Measurements from ENCODE around the gene H19.
A peak's percentile ranks its signal among the peaks of the same experiment; 100 is the strongest.

The H19 gene

GRCh38 chr11:1992111-1992510, 5.5 kb downstream of the H19 start:
- H3K4me1 Mint-ChIP-seq: no peaks in the 10 kb centered on the region
- no peak for ATAC-seq
- no peak overlapping the region for H3K27ac Mint-ChIP-seq
- H3K4me3 Mint-ChIP-seq: no peak overlapping the region
- H3K36me3 Mint-ChIP-seq: no peaks in the 10 kb centered on the region
- no peaks in the 10 kb centered on the region for H3K27me3 Mint-ChIP-seq
- no peaks in the 10 kb centered on the region for H3K9me3 Mint-ChIP-seq

- H3K27me3 Mint-ChIP-seq: no peaks in the 10 kb centered on the region
- no peak overlapping the region for H3K27ac Mint-ChIP-seq
- no peaks in the 10 kb centered on the region for H3K9me3 Mint-ChIP-seq
- H3K4me1 Mint-ChIP-seq: no peaks in the 10 kb centered on the region
- no peaks in the 10 kb centered on the region for H3K36me3 Mint-ChIP-seq
- ATAC-seq: no peak
- H3K4me3 Mint-ChIP-seq: no peak overlapping the region
Measured at GRCh38 chr11:1990872-1991578, 6.6 kb downstream of the H19 start.

- Mint-ChIP-seq H3K27me3 (no peaks in the 10 kb centered on the region), H3K4me3 (no peak overlapping the region)
Measured at GRCh38 chr11:1989953-1990352, 7.7 kb downstream of the H19 start.

GRCh38 chr11:1988667-1989317, 8.8 kb downstream of the H19 start:
- Mint-ChIP-seq H3K36me3 (no peaks in the 10 kb centered on the region), H3K9me3 (no peaks in the 10 kb centered on the region), H3K4me1 (no peaks in the 10 kb centered on the region), H3K27ac (no peak overlapping the region), H3K4me3 (no peak overlapping the region), H3K27me3 (no peaks in the 10 kb centered on the region)
- ATAC-seq: no peak

More at GRCh38 chr11:1989953-1990352, 7.7 kb downstream of the H19 start:
- no peaks in the 10 kb centered on the region for H3K36me3 Mint-ChIP-seq
- no peak overlapping the region for H3K27ac Mint-ChIP-seq
- H3K4me1 Mint-ChIP-seq: no peaks in the 10 kb centered on the region
- H3K9me3 Mint-ChIP-seq: no peaks in the 10 kb centered on the region
- ATAC-seq: no peak

GRCh38 chr11:1988174-1988573, 9.5 kb downstream of the H19 start:
- Mint-ChIP-seq H3K27me3 (no peaks in the 10 kb centered on the region), H3K4me3 (no peak overlapping the region), H3K4me1 (no peaks in the 10 kb centered on the region), H3K27ac (no peak overlapping the region), H3K9me3 (no peaks in the 10 kb centered on the region), H3K36me3 (no peaks in the 10 kb centered on the region)
- ATAC-seq: no peak

- Mint-ChIP-seq H3K27ac (no peak overlapping the region), H3K4me1 (no peaks in the 10 kb centered on the region), H3K36me3 (no peaks in the 10 kb centered on the region), H3K27me3 (no peaks in the 10 kb centered on the region), H3K4me3 (no peak overlapping the region), H3K9me3 (no peaks in the 10 kb centered on the region)
- ATAC-seq: no peak
Measured at GRCh38 chr11:1987024-1987423, 10.6 kb downstream of the H19 start.

GRCh38 chr11:1983601-1983961, 14.1 kb downstream of the H19 start:
- H3K27ac Mint-ChIP-seq: no peak overlapping the region
- H3K36me3 Mint-ChIP-seq: no peaks in the 10 kb centered on the region
- ATAC-seq: no peak
- H3K9me3 Mint-ChIP-seq: no peaks in the 10 kb centered on the region
- no peaks in the 10 kb centered on the region for H3K27me3 Mint-ChIP-seq
- no peak overlapping the region for H3K4me3 Mint-ChIP-seq
- H3K4me1 Mint-ChIP-seq: no peaks in the 10 kb centered on the region

GRCh38 chr11:1982873-1983600, 14.6 kb downstream of the H19 start:
- no peak overlapping the region for H3K27ac Mint-ChIP-seq
- no peak for ATAC-seq
- no peaks in the 10 kb centered on the region for H3K36me3 Mint-ChIP-seq
- H3K27me3 Mint-ChIP-seq: no peaks in the 10 kb centered on the region
- H3K9me3 Mint-ChIP-seq: no peaks in the 10 kb centered on the region
- no peaks in the 10 kb centered on the region for H3K4me1 Mint-ChIP-seq
- H3K4me3 Mint-ChIP-seq: no peak overlapping the region

- no peak overlapping the region for H3K27ac Mint-ChIP-seq
- ATAC-seq: no peak
- H3K36me3 Mint-ChIP-seq: no peaks in the 10 kb centered on the region
- no peaks in the 10 kb centered on the region for H3K4me1 Mint-ChIP-seq
- no peaks in the 10 kb centered on the region for H3K27me3 Mint-ChIP-seq
- H3K9me3 Mint-ChIP-seq: no peaks in the 10 kb centered on the region
- H3K4me3 Mint-ChIP-seq: no peak overlapping the region
Measured at GRCh38 chr11:1979607-1980006, 18.0 kb downstream of the H19 start.

GRCh38 chr11:1978720-1979473, 18.7 kb downstream of the H19 start:
- Mint-ChIP-seq H3K9me3 (no peaks in the 10 kb centered on the region), H3K4me1 (no peaks in the 10 kb centered on the region), H3K36me3 (no peaks in the 10 kb centered on the region), H3K4me3 (no peak overlapping the region), H3K27me3 (no peaks in the 10 kb centered on the region), H3K27ac (no peak overlapping the region)
- ATAC-seq: peak; percentile 49

- H3K4me3 Mint-ChIP-seq: no peak overlapping the region
- no peak overlapping the region for H3K27ac Mint-ChIP-seq
- H3K36me3 Mint-ChIP-seq: no peaks in the 10 kb centered on the region
- H3K4me1 Mint-ChIP-seq: no peaks in the 10 kb centered on the region
- no peaks in the 10 kb centered on the region for H3K9me3 Mint-ChIP-seq
- no peak for ATAC-seq
- no peaks in the 10 kb centered on the region for H3K27me3 Mint-ChIP-seq
Measured at GRCh38 chr11:1975185-1975584, 22.5 kb downstream of the H19 start.

GRCh38 chr11:1970956-1971355, 26.7 kb downstream of the H19 start:
- Mint-ChIP-seq H3K27me3 (no peaks in the 10 kb centered on the region), H3K9me3 (no peaks in the 10 kb centered on the region), H3K36me3 (no peaks in the 10 kb centered on the region), H3K4me1 (no peaks in the 10 kb centered on the region), H3K4me3 (no peak overlapping the region), H3K27ac (no peak overlapping the region)
- no peak for ATAC-seq

- Mint-ChIP-seq H3K9me3 (no peaks in the 10 kb centered on the region), H3K27me3 (no peaks in the 10 kb centered on the region), H3K4me3 (no peak overlapping the region), H3K27ac (no peak overlapping the region), H3K4me1 (no peaks in the 10 kb centered on the region), H3K36me3 (no peaks in the 10 kb centered on the region)
- ATAC-seq: no peak
Measured at GRCh38 chr11:1969776-1970175, 27.9 kb downstream of the H19 start.

GRCh38 chr11:1969035-1969434, 28.6 kb downstream of the H19 start:
- Mint-ChIP-seq H3K4me3 (no peak overlapping the region), H3K9me3 (no peaks in the 10 kb centered on the region), H3K27me3 (no peaks in the 10 kb centered on the region), H3K4me1 (no peaks in the 10 kb centered on the region), H3K36me3 (no peaks in the 10 kb centered on the region), H3K27ac (no peak overlapping the region)
- ATAC-seq: no peak

- H3K27ac Mint-ChIP-seq: no peak overlapping the region
- H3K9me3 Mint-ChIP-seq: no peaks in the 10 kb centered on the region
- H3K27me3 Mint-ChIP-seq: no peaks in the 10 kb centered on the region
- ATAC-seq: no peak
- H3K4me3 Mint-ChIP-seq: no peak overlapping the region
- no peaks in the 10 kb centered on the region for H3K36me3 Mint-ChIP-seq
- no peaks in the 10 kb centered on the region for H3K4me1 Mint-ChIP-seq
Measured at GRCh38 chr11:1968454-1969002, 29.1 kb downstream of the H19 start.

Data from stimulated activated memory B cell treated with anti-CD40 and anti-IgM and Interleukin-4, amounts not matched to agents 10 μg/mL and 1 μg/mL and 100 μg/mL, for 72 hours (primary cell).